IPS-20b (cell line): Measurements from ENCODE around the gene UTF1.

ENCODE experiments used
- H3K27ac ChIP-seq: one replicate; pipeline ENCODE4 v1.5.1; 2013; ENCODE audit warnings: low read length
- H3K27me3 ChIP-seq: 2 replicates; pipeline ENCODE4 v1.6.1; 2013; ENCODE audit warnings: mild to moderate bottlenecking, low read length, inconsistent platforms; ENCODE audit not compliant: insufficient read depth
- H3K36me3 ChIP-seq: 2 replicates; pipeline ENCODE4 v1.6.1; 2013; ENCODE audit warnings: low read depth, mild to moderate bottlenecking, inconsistent platforms, low read length, moderate library complexity; ENCODE audit not compliant: insufficient read depth
- H3K4me1 ChIP-seq: 2 replicates; pipeline ENCODE4 v1.6.1; 2013; ENCODE audit warnings: mild to moderate bottlenecking, control low read depth, inconsistent platforms, low read length, moderate library complexity; ENCODE audit not compliant: insufficient read depth
- H3K4me3 ChIP-seq: 2 replicates; pipeline ENCODE4 v1.5.1; 2013; ENCODE audit warnings: mild to moderate bottlenecking, low read length, inconsistent platforms
- H3K9ac ChIP-seq: 2 replicates; pipeline ENCODE4 v1.6.1; 2013; ENCODE audit warnings: low read depth, mild to moderate bottlenecking, inconsistent platforms, low read length, moderate library complexity
- H3K9me3 ChIP-seq: 2 replicates; pipeline ENCODE4 v1.6.1; 2013; ENCODE audit warnings: mild to moderate bottlenecking, low read depth, low read length, inconsistent platforms; ENCODE audit not compliant: insufficient read depth

Gene UTF1

GRCh38 chr10:133276100-133276434, 46.0 kb downstream of the UTF1 start:
- no peaks in the 10 kb centered on the region for H3K9me3 ChIP-seq
- H3K27ac ChIP-seq: no peak overlapping the region
- H3K4me1 ChIP-seq: no peaks in the 10 kb centered on the region
- no peak overlapping the region for H3K9ac ChIP-seq
- peaks cover 3% of the 10 kb centered on the region; the same call in 1 of the 2 replicates for H3K36me3 ChIP-seq
- H3K27me3 ChIP-seq: peaks cover 17% of the 10 kb centered on the region
- H3K4me3 ChIP-seq: peak overlapping the region; percentile 56; the same call in 1 of the 2 replicates

- Histone ChIP-seq H3K9me3 (no peaks in the 10 kb centered on the region), H3K4me1 (no peaks in the 10 kb centered on the region), H3K4me3 (peak within 1 kb of the TSS; percentile 56; the same call in 1 of the 2 replicates), H3K27ac (no peak within 1 kb of the TSS), H3K27me3 (peaks cover 17% of the 10 kb centered on the region), H3K36me3 (peaks cover 9% of the 10 kb centered on the region), H3K9ac (no peak within 1 kb of the TSS)
Measured at GRCh38 chr10:133276435-133277201, 46.6 kb downstream of the UTF1 start, which contains the start of gene ADAM8. Gene ADAM8, minus strand, starts transcription at chr10:133276868. Its CDS starts 51 bp downstream, at chr10:133276817.

DNA sequence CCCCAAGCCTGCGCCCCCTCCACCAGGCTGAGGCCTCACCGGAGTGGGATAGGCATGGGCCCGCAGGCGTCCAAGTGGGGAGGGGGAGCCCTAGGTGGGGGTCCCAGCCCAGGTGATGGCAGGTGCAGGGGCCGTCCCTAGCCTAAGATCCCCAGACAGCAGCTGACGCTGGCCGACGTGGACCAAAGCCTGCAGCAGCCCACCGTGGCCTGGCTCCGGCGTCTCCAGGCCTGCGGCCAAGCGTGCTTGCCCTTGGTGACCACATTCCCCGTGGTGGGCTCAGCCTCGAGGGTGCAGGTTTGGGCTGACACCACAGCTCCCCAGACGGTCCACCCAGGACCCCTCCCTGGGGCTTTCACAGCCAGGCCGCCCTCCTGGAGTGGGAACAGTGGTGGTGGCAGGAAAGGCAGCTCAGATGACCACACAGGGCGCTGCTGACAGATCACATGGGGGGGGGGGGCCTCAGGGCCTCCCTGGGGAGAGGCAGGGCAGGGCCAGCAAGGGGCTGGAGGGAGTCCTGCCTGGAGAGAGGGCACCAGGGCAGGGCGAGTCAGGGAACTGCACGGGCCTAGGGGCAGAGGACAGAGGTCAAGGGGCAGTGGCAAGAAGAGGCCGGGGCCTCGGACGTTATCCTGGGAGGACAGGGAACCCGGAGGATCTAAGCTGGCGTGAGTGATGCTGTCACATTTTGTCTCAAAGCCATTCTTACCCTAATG, 47.4 kb downstream of the UTF1 start:
- Histone ChIP-seq H3K27ac (no peak overlapping the region), H3K4me1 (no peaks in the 10 kb centered on the region), H3K36me3 (peaks cover 17% of the 10 kb centered on the region), H3K9ac (no peak overlapping the region), H3K9me3 (no peaks in the 10 kb centered on the region), H3K27me3 (peaks cover 17% of the 10 kb centered on the region), H3K4me3 (peak overlapping the region; percentile 56; the same call in 1 of the 2 replicates)

- Histone ChIP-seq H3K27ac (no peak overlapping the region), H3K9me3 (no peaks in the 10 kb centered on the region), H3K36me3 (peaks cover 24% of the 10 kb centered on the region), H3K4me3 (no peak overlapping the region), H3K9ac (no peak overlapping the region), H3K4me1 (no peaks in the 10 kb centered on the region), H3K27me3 (peaks cover 17% of the 10 kb centered on the region)
Measured at GRCh38 chr10:133277993-133278576, 48.1 kb downstream of the UTF1 start.

DNA sequence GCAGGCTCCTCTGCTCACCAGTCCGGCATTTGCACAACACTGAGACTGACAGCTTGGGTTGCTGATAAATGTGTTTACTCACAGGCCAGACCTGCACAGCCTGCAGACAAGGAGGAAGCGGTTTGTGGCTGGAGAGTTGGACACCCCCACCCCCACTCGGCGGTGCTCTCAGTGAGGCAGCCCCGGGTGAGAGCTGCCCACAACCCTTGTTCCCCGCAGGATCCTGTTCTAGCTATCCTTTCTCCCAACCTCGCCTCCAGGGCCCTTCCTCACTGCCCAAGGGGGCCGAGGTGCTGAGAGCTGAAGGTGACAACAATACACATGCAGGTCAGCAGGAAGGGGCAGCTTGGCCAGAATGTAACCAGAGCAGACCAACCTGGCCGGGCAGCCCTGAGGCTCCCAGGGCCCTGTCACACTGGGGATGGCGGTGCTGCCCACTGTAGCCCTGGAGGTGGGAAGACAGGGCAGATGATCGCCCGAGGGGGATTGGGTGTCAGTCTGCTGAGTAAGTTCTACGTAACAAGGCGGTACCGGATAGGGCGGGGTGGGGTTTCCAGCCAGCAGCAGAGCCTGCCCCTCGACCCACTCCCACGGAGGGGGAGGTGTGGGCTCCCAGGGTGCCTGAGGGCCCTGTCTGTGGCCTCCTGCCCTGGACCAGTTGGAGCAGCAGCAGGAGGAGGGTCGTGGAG, 48.7 kb downstream of the UTF1 start:
- Histone ChIP-seq H3K27ac (no peak overlapping the region), H3K4me1 (no peaks in the 10 kb centered on the region), H3K9ac (no peak overlapping the region), H3K4me3 (no peak overlapping the region), H3K9me3 (no peaks in the 10 kb centered on the region), H3K36me3 (peaks cover 30% of the 10 kb centered on the region), H3K27me3 (peaks cover 17% of the 10 kb centered on the region)

DNA sequence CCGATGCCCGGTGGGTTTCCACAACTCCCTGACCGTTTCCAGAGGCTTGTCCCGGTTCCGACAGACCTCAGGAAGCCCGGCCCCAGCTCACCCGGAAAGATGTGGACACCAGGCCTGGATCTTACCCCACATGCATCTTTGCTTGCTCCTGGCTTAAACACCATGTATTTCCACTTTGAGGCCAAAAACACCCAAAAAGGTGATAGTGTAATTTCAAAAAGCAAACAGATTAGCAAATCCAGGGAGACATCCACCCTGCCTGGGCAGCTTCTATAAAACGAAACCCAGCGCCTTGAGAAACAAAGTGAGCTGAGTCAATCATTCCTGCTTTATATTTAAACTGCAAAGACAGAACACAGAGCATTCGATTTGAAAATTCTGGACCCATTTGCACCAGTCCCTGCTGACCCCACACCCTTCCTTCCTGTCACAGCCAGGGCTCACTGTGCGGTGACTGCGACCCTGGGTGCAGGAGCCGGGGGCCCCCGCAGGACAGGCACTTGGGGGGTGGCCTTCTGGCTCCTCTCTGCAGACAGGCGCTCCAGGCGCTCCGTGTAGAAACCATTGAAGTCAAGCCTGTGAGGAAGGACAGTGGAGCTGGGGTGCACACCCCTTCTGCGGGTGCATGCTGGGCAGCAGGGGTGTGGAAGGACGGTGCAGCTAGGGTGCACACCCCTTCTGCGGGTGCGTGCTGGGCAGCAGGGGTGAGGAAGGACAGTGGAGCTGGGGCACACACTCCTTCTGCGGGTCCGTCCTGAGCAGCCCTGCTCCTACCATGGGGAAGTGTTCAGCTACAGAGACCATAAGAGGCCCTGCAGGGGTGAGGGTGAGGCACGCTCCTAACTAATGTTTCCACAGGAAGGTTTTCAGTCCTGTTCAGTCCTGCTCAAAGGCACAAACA, 49.6 kb downstream of the UTF1 start:
- no peak overlapping the region for H3K27ac ChIP-seq
- H3K4me1 ChIP-seq: no peaks in the 10 kb centered on the region
- peaks cover 39% of the 10 kb centered on the region for H3K36me3 ChIP-seq
- peaks cover 17% of the 10 kb centered on the region for H3K27me3 ChIP-seq
- H3K9me3 ChIP-seq: no peaks in the 10 kb centered on the region
- no peak overlapping the region for H3K9ac ChIP-seq
- no peak overlapping the region for H3K4me3 ChIP-seq

DNA sequence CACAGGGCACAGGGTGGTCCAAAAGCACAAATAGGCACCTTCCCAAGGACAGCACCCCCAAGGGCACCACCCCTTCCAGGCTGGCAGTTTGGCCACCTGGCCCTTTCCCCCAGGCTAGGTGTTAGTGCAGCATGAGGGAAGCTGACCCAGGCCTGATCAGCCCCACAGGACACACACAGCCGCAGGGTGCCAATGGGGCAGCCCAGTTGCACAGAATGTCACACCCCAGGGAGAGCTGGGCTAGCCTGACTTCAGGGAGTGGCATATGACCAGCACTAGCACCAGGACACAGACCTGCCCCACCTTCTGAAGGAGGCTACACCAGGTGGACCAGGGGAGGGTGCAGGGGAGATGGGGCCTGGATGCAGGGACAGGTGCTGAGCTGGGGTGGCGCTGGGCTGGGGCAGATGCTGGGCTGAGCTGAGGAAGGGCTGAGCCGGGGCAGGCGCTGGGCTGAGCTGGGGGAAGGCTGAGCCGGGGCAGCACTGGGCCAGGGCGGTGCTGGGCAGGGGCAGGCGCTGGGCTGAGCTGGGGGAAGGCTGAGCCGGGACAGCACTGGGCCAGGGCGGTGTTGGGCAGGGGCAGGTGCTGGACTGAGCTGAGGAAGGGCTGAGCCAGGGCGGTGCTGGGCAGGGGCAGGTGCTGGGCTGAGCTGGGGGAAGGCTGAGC, 50.5 kb downstream of the UTF1 start:
- H3K27me3 ChIP-seq: peaks cover 12% of the 10 kb centered on the region
- H3K27ac ChIP-seq: no peak overlapping the region
- no peak overlapping the region for H3K9ac ChIP-seq
- no peak overlapping the region for H3K4me3 ChIP-seq
- no peaks in the 10 kb centered on the region for H3K9me3 ChIP-seq
- H3K4me1 ChIP-seq: no peaks in the 10 kb centered on the region
- peaks cover 47% of the 10 kb centered on the region for H3K36me3 ChIP-seq

GRCh38 chr10:133281084-133281483, 51.1 kb downstream of the UTF1 start:
- peaks cover 6% of the 10 kb centered on the region for H3K27me3 ChIP-seq
- peaks cover 53% of the 10 kb centered on the region for H3K36me3 ChIP-seq
- H3K9ac ChIP-seq: no peak overlapping the region
- no peaks in the 10 kb centered on the region for H3K9me3 ChIP-seq
- H3K4me3 ChIP-seq: no peak overlapping the region
- H3K27ac ChIP-seq: no peak overlapping the region
- no peaks in the 10 kb centered on the region for H3K4me1 ChIP-seq
